ENCODE data around the gene SHQ1. TPM values are rescaled to one million over a fixed set of nuclear protein-coding genes. Genes with fewer than 3 reads are reported as not detected.
"Not testable (repeated sequence)": the region's sequence is repeated elsewhere in the genome, so short reads cannot be mapped to it uniquely, and the experiment has no call there.

SHQ1 gene
- total and polyA plus RNA-seq, 4 donors, result 12.4 to 19.0 (median 14.8) TPM

DNA sequence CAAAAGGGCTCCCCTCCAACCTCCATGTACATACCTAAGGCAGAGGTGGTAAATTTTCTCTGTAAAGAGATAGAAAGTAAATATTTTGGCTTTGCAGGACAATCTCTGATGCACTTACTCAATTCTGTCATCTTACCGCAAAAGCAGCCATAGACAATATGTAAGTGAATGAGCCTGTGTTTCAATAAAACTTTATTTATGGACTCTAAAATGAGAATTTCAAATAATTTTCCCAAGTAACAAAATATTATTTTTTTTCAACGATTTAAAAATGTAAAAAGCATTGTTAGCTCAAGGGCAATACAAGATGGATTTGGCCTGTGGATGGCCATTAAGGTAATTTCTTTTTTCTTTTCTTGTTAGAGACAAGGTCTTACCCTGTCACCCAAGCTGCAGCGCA lies 44.7 kb downstream of the SHQ1 start:
- H3K4me1 ChIP-seq (ENCODE audit: control insufficient read depth, insufficient read depth, low read length), result no peaks in the 10 kb centered on the region
- no peaks in the 10 kb centered on the region for H3K9me3 ChIP-seq (ENCODE audit: control insufficient read depth, insufficient read depth, low read length)
- no peak overlapping the region for H3K4me3 ChIP-seq (ENCODE audit: low read depth, low read length)
- no peak overlapping the region for H3K27ac ChIP-seq (ENCODE audit: low read depth, low read length)
- H3K36me3 ChIP-seq (ENCODE audit: control insufficient read depth, insufficient read depth, low read length), result no peaks in the 10 kb centered on the region
- whole genome bisulfite sequencing (ENCODE audit: insufficient coverage), result 100% methylated on average over 1 of the region's 3 CpGs
- no peaks in the 10 kb centered on the region for H3K27me3 ChIP-seq (ENCODE audit: control insufficient read depth, insufficient read depth, low read length)
- DNase-seq (ENCODE audit: low read depth in 4 of 6, low spot score in 6 of 6), result no peak

DNA sequence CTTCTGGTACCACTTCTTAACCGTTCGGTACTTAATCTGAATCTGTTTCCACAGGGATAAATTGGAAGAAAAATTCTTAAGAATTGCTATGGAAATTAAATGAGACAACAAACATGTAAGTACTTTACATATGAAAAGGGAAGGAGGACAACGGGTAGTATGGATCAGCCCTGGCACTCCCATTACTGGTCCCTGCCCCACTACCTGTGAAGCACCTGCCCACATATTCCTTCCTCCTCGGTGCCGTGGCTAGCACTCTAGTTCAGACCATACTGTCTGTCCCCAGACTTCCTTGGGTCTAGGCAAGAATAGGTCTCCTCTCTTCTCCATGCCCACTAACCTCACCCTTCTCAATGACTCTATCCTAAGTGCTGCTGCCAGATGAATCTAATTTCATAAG lies 46.2 kb downstream of the SHQ1 start:
- H3K36me3 ChIP-seq (ENCODE audit: control insufficient read depth, insufficient read depth, low read length), result no peaks in the 10 kb centered on the region
- H3K27me3 ChIP-seq (ENCODE audit: control insufficient read depth, insufficient read depth, low read length), result no peaks in the 10 kb centered on the region
- H3K9me3 ChIP-seq (ENCODE audit: control insufficient read depth, insufficient read depth, low read length), result no peaks in the 10 kb centered on the region
- H3K4me1 ChIP-seq (ENCODE audit: control insufficient read depth, insufficient read depth, low read length), result no peaks in the 10 kb centered on the region
- H3K4me3 ChIP-seq (ENCODE audit: low read depth, low read length), result no peak overlapping the region
- WGBS (ENCODE audit: insufficient coverage), result 94% methylated on average over 2 of the region's 5 CpGs
- DNase-seq (ENCODE audit: low read depth in 4 of 6, low spot score in 6 of 6), result no peak
- no peak overlapping the region for H3K27ac ChIP-seq (ENCODE audit: low read depth, low read length)

GRCh38 chr3:72800869-72801268 lies 47.4 kb downstream of the SHQ1 start:
- Histone ChIP-seq H3K9me3 (ENCODE audit: control insufficient read depth, insufficient read depth, low read length) (no peaks in the 10 kb centered on the region), H3K27me3 (ENCODE audit: control insufficient read depth, insufficient read depth, low read length) (no peaks in the 10 kb centered on the region), H3K4me1 (ENCODE audit: control insufficient read depth, insufficient read depth, low read length) (no peaks in the 10 kb centered on the region), H3K27ac (ENCODE audit: low read depth, low read length) (no peak overlapping the region), H3K4me3 (ENCODE audit: low read depth, low read length) (no peak overlapping the region), H3K36me3 (ENCODE audit: control insufficient read depth, insufficient read depth, low read length) (no peaks in the 10 kb centered on the region)
- DNase-seq (ENCODE audit: low read depth in 4 of 6, low spot score in 6 of 6), result no peak

- Histone ChIP-seq H3K4me3 (ENCODE audit: low read depth, low read length) (no peak overlapping the region), H3K36me3 (ENCODE audit: control insufficient read depth, insufficient read depth, low read length) (no peaks in the 10 kb centered on the region), H3K27ac (ENCODE audit: low read depth, low read length) (no peak overlapping the region), H3K9me3 (ENCODE audit: control insufficient read depth, insufficient read depth, low read length) (no peaks in the 10 kb centered on the region), H3K4me1 (ENCODE audit: control insufficient read depth, insufficient read depth, low read length) (no peaks in the 10 kb centered on the region), H3K27me3 (ENCODE audit: control insufficient read depth, insufficient read depth, low read length) (no peaks in the 10 kb centered on the region)
- WGBS (ENCODE audit: insufficient coverage), result no CpG with 5 or more reads among the region's 3 CpGs
- DNase-seq (ENCODE audit: low read depth in 4 of 6, low spot score in 6 of 6), result peak in 1 of 6 donors; percentile 34
Measured at GRCh38 chr3:72798552-72799195, 49.6 kb downstream of the SHQ1 start.

GRCh38 chr3:72797773-72798543 lies 50.3 kb downstream of the SHQ1 start:
- H3K4me3 ChIP-seq (ENCODE audit: low read depth, low read length), result no peak overlapping the region
- H3K9me3 ChIP-seq (ENCODE audit: control insufficient read depth, insufficient read depth, low read length), result no peaks in the 10 kb centered on the region

DNA sequence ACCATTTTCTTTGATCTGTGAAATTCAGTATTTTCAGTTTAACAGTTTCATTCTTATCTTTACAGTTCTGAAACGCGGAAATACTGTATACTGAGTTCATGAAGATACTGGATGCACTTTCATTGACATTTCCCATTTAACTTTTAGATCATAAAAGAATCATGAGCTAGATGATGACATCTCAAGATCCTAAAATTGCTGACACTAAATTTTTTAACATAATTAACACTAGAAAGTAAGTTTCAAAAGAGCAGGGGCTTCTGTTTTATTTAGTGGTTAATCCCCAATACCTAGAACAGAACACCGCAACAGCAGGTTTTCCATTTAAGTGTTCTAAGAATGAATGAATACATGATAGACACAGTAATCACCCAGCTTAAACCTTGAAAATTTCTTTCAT lies 54.2 kb downstream of the SHQ1 start:
- WGBS (ENCODE audit: insufficient coverage), result no CpG with 5 or more reads among the region's 3 CpGs
- H3K9me3 ChIP-seq (ENCODE audit: control insufficient read depth, insufficient read depth, low read length), result no peaks in the 10 kb centered on the region
- H3K4me1 ChIP-seq (ENCODE audit: control insufficient read depth, insufficient read depth, low read length), result no peaks in the 10 kb centered on the region
- H3K27ac ChIP-seq (ENCODE audit: low read depth, low read length), result no peak overlapping the region
- H3K4me3 ChIP-seq (ENCODE audit: low read depth, low read length), result no peak overlapping the region
- H3K36me3 ChIP-seq (ENCODE audit: control insufficient read depth, insufficient read depth, low read length), result no peaks in the 10 kb centered on the region
- no peaks in the 10 kb centered on the region for H3K27me3 ChIP-seq (ENCODE audit: control insufficient read depth, insufficient read depth, low read length)
- DNase-seq (ENCODE audit: low read depth in 4 of 6, low spot score in 6 of 6), result no peak

More at GRCh38 chr3:72797773-72798543, 50.3 kb downstream of the SHQ1 start:
- peak in 2 of 6 donors; percentile 81 for DNase-seq (ENCODE audit: low read depth in 4 of 6, low spot score in 6 of 6)
- 15% methylated on average over 9 of the region's 12 CpGs for WGBS (ENCODE audit: insufficient coverage)
- H3K4me1 ChIP-seq (ENCODE audit: control insufficient read depth, insufficient read depth, low read length), result no peaks in the 10 kb centered on the region
- no peaks in the 10 kb centered on the region for H3K27me3 ChIP-seq (ENCODE audit: control insufficient read depth, insufficient read depth, low read length)
- H3K36me3 ChIP-seq (ENCODE audit: control insufficient read depth, insufficient read depth, low read length), result no peaks in the 10 kb centered on the region
- no peak overlapping the region for H3K27ac ChIP-seq (ENCODE audit: low read depth, low read length)

- Histone ChIP-seq H3K27me3 (ENCODE audit: control insufficient read depth, insufficient read depth, low read length) (no peaks in the 10 kb centered on the region), H3K4me3 (ENCODE audit: low read depth, low read length) (no peak overlapping the region), H3K9me3 (ENCODE audit: control insufficient read depth, insufficient read depth, low read length) (no peaks in the 10 kb centered on the region), H3K36me3 (ENCODE audit: control insufficient read depth, insufficient read depth, low read length) (peaks cover 7% of the 10 kb centered on the region), H3K27ac (ENCODE audit: low read depth, low read length) (no peak overlapping the region), H3K4me1 (ENCODE audit: control insufficient read depth, insufficient read depth, low read length) (no peaks in the 10 kb centered on the region)
- WGBS (ENCODE audit: insufficient coverage), result no CpG with 5 or more reads among the region's 1 CpG
- DNase-seq (ENCODE audit: low read depth in 4 of 6, low spot score in 6 of 6), result peak in 1 of 6 donors; percentile 80
Measured at GRCh38 chr3:72791161-72791560, 57.1 kb downstream of the SHQ1 start.

- no CpG with 5 or more reads among the region's 1 CpG for WGBS (ENCODE audit: insufficient coverage)
- DNase-seq (ENCODE audit: low read depth in 4 of 6, low spot score in 6 of 6), result no peak
- no peaks in the 10 kb centered on the region for H3K4me1 ChIP-seq (ENCODE audit: control insufficient read depth, insufficient read depth, low read length)
- no peaks in the 10 kb centered on the region for H3K27me3 ChIP-seq (ENCODE audit: control insufficient read depth, insufficient read depth, low read length)
- peaks cover 7% of the 10 kb centered on the region for H3K36me3 ChIP-seq (ENCODE audit: control insufficient read depth, insufficient read depth, low read length)
- H3K27ac ChIP-seq (ENCODE audit: low read depth, low read length), result no peak overlapping the region
- H3K4me3 ChIP-seq (ENCODE audit: low read depth, low read length), result no peak overlapping the region
- H3K9me3 ChIP-seq (ENCODE audit: control insufficient read depth, insufficient read depth, low read length), result no peaks in the 10 kb centered on the region
Measured at GRCh38 chr3:72789786-72790185, 58.5 kb downstream of the SHQ1 start.

GRCh38 chr3:72788232-72788631 lies 60.0 kb downstream of the SHQ1 start:
- H3K4me1 ChIP-seq (ENCODE audit: control insufficient read depth, insufficient read depth, low read length); H3K36me3 ChIP-seq (ENCODE audit: control insufficient read depth, insufficient read depth, low read length); H3K27ac ChIP-seq (ENCODE audit: low read depth, low read length); DNase-seq (ENCODE audit: low read depth in 4 of 6, low spot score in 6 of 6); H3K9me3 ChIP-seq (ENCODE audit: control insufficient read depth, insufficient read depth, low read length); H3K4me3 ChIP-seq (ENCODE audit: low read depth, low read length); H3K27me3 ChIP-seq (ENCODE audit: control insufficient read depth, insufficient read depth, low read length): not testable (repeated sequence)
- WGBS (ENCODE audit: insufficient coverage), result 98% methylated on average over 18 of the region's 27 CpGs

DNA sequence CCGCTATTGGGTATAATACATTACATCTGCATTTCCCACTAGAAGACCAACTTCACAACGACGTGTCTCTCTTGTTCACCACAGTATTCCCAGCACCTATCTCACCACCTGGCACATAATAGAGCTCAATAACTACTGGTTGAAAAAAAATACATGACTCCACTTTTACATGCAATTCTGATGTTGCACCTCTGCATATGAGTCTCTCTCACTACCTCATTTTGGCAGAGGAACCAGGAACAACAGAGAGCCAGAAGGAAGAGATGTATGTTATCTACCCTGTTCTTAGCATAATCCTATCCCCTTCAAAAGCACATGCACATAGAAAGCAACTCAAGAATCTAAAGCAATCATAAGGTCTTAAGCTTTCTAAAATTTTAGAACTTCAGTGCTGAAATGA lies 61.6 kb downstream of the SHQ1 start:
- no peaks in the 10 kb centered on the region for H3K27me3 ChIP-seq (ENCODE audit: control insufficient read depth, insufficient read depth, low read length)
- H3K4me1 ChIP-seq (ENCODE audit: control insufficient read depth, insufficient read depth, low read length), result no peaks in the 10 kb centered on the region
- DNase-seq (ENCODE audit: low read depth in 4 of 6, low spot score in 6 of 6), result no peak
- no peak overlapping the region for H3K27ac ChIP-seq (ENCODE audit: low read depth, low read length)
- no peak overlapping the region for H3K4me3 ChIP-seq (ENCODE audit: low read depth, low read length)
- H3K36me3 ChIP-seq (ENCODE audit: control insufficient read depth, insufficient read depth, low read length), result peaks cover 7% of the 10 kb centered on the region
- no peaks in the 10 kb centered on the region for H3K9me3 ChIP-seq (ENCODE audit: control insufficient read depth, insufficient read depth, low read length)
- 93% methylated on average over 3 of the region's 3 CpGs for WGBS (ENCODE audit: insufficient coverage)
